Peyer's patch (tissue), 4 donors: ENCODE data around the gene WDR91. TPM values are rescaled to one million over a fixed set of nuclear protein-coding genes. Genes with fewer than 3 reads are reported as not detected.
"Not testable (repeated sequence)": the region's sequence is repeated elsewhere in the genome, so short reads cannot be mapped to it uniquely, and the experiment has no call there.

Experiments
- DNase-seq, 3 donors: peaks; one replicate each; pipeline ENCODE4 v3.0.0-alpha.2; 2017 to 2019
- H3K27ac ChIP-seq, 4 donors: fragments of 200-600 bp; sonication (generic); one replicate each; pipeline ENCODE4 v1.5.1; 2016 to 2019
- H3K27me3 ChIP-seq, 2 donors: fragments of 200-600 bp; sonication (generic); one replicate each; pipeline ENCODE4 v1.5.1; 2019
- H3K36me3 ChIP-seq, 3 donors: fragments of 200-600 bp; sonication (generic); one replicate each; pipeline ENCODE4 v1.5.1; 2016 to 2019
- H3K4me1 ChIP-seq, 4 donors: fragments of 200-600 bp; sonication (generic); one replicate each; pipeline ENCODE4 v1.5.1; 2016 to 2019
- H3K4me3 ChIP-seq, 4 donors: fragments of 200-600 bp; sonication (generic); 1 replicate in 3 of 4; 2 replicates in 1 of 4; pipeline ENCODE4 v1.5.1; 2016 to 2019; ENCODE audit warnings: mild to moderate bottlenecking in 1 of 4
- H3K9me3 ChIP-seq, 4 donors: fragments of 200-600 bp; sonication (generic); one replicate each; pipeline ENCODE4 v1.5.1; 2016 to 2019; ENCODE audit warnings: mild to moderate bottlenecking in 1 of 4
- POLR2A ChIP-seq, 2 donors: fragments of 450-650 bp; IDR thresholded peaks; one replicate each; pipeline ENCODE4 v1.5.1; 2017; ENCODE audit warnings: antibody characterized with exemption in 2 of 2, mild to moderate bottlenecking in 2 of 2, moderate library complexity in 2 of 2
- total RNA-seq, 4 donors: library from RNA; depleted of rRNA; stranded (reverse); fragments of >200 nt; gene quantifications; one replicate each; pipeline ENCODE4 v1.1.0, GENCODE V29; 2016
- TF ChIP-seq, protein P1 (sequence below), 6 experiments: fragments of 450-650 bp in 4 of 6; fragments of 200-600 bp in 2 of 6; sonication (generic) in 1 of 6; IDR thresholded peaks; one replicate each; pipeline ENCODE4 v1.5.1; 2017 to 2019; ENCODE audit warnings: antibody characterized with exemption in 6 of 6, mild to moderate bottlenecking in 3 of 6, moderate library complexity in 1 of 6

Gene WDR91
- total RNA-seq, 4 donors from 2014 or later: 6.7 to 44.6 (median 22.2) TPM

DNA sequence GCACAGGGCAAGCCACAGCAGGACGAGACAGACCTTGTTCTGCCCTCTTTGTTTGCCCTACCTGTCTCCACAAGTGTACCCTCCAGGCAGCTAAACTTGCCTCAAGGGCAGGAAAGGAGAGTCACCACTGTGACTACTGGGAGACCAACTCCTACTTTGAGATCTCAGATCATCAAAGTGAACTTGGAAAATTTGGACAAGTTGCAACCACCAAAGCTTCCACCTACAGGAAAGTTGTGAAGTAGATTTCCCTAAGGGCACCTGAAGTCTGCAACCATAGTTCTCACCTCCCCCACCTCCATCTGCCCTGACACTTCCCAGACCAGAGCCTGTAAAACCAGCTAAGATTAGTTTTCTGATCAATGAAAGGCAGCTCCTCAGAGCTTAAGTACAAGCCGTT, 2.5 kb upstream of the WDR91 start:
- peaks cover 0 to 16% (median 1%) of the 10 kb centered on the region in 4 donors for H3K4me1 ChIP-seq
- DNase-seq: no peak
- no peak overlapping the region for H3K27ac ChIP-seq
- H3K9me3 ChIP-seq: no peaks in the 10 kb centered on the region
- no peaks in the 10 kb centered on the region for H3K36me3 ChIP-seq
- H3K27me3 ChIP-seq: no peaks in the 10 kb centered on the region
- H3K4me3 ChIP-seq: no peak overlapping the region
- TF ChIP-seq POLR2A (IDR thresholded peaks at IDR 0.05): no peak
- TF ChIP-seq, protein P1, sequence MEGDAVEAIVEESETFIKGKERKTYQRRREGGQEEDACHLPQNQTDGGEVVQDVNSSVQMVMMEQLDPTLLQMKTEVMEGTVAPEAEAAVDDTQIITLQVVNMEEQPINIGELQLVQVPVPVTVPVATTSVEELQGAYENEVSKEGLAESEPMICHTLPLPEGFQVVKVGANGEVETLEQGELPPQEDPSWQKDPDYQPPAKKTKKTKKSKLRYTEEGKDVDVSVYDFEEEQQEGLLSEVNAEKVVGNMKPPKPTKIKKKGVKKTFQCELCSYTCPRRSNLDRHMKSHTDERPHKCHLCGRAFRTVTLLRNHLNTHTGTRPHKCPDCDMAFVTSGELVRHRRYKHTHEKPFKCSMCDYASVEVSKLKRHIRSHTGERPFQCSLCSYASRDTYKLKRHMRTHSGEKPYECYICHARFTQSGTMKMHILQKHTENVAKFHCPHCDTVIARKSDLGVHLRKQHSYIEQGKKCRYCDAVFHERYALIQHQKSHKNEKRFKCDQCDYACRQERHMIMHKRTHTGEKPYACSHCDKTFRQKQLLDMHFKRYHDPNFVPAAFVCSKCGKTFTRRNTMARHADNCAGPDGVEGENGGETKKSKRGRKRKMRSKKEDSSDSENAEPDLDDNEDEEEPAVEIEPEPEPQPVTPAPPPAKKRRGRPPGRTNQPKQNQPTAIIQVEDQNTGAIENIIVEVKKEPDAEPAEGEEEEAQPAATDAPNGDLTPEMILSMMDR (IDR thresholded peaks at IDR 0.05): no peak

DNA sequence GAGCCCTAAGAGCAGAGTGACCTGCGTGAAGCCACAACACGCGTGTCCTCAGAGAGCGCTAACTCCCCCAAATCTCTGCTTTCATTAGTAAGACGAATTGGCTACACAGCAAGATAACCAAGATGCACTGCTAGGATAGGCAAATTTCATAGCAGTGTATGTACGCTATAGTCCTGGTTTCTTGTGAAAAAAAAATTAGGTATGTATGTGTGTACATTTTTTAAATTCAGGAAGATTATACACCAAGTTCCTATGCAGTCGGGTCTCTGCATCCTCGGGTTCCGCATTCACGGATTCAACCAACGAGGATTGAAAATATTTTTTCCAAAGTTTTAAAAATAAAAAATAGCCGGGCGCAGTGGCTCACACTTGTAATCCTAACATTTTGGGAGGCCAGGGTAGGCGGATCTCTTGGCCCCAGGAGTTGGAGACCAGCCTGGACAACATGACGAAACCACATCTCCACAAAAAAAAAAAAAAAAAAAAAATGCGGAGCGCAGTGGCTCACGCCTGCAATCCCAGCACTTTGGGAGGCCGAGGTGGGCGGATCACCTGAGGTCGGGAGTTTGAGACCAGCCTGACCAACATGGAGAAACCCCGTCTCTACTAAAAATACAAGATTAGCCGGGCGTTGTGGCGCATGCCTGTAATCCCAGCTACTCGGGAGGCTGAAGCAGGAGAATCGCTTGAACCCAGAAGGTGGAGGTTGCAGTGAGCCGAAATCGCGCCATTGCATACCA, 790 bp upstream of the WDR91 start:
- H3K9me3 ChIP-seq, H3K36me3 ChIP-seq, H3K27me3 ChIP-seq: not testable (repeated sequence)
- Histone ChIP-seq H3K27ac (peak overlapping the region; percentile 67 to 90 (median 83)), H3K4me1 (peaks cover 0 to 22% (median 1%) of the 10 kb centered on the region in 4 donors), H3K4me3 (peak overlapping the region; percentile 60 to 87 (median 74))
- peak in 1 of 3 donors; percentile 22 for DNase-seq

DNA sequence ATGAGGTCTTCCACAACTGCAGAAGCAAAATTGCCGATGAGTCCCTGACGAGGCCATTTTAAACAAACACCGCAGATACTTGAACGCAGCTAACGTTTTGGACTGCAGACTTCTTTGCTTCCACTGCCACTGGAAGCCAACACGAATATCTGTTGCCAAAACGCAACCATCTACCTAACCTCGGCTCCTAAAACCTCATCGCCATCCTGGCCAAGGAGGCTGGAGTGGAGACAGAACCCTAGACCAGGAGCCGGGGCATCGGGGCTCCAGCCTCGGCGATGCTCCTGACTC, 493 bp downstream of the WDR91 start:
- Histone ChIP-seq H3K27ac (peak overlapping the region; percentile 67 to 90 (median 83)), H3K4me1 (peaks cover 0 to 22% (median 1%) of the 10 kb centered on the region in 4 donors), H3K9me3 (no peaks in the 10 kb centered on the region), H3K27me3 (no peaks in the 10 kb centered on the region), H3K36me3 (peaks cover 0 to 3% (median 0%) of the 10 kb centered on the region in 3 donors), H3K4me3 (peak overlapping the region; percentile 60 to 87 (median 74))
- peak in 1 of 3 donors; percentile 29 for DNase-seq
- no peak for TF ChIP-seq POLR2A (IDR thresholded peaks at IDR 0.05)
- TF ChIP-seq, protein P1 (IDR thresholded peaks at IDR 0.05): no peak

DNA sequence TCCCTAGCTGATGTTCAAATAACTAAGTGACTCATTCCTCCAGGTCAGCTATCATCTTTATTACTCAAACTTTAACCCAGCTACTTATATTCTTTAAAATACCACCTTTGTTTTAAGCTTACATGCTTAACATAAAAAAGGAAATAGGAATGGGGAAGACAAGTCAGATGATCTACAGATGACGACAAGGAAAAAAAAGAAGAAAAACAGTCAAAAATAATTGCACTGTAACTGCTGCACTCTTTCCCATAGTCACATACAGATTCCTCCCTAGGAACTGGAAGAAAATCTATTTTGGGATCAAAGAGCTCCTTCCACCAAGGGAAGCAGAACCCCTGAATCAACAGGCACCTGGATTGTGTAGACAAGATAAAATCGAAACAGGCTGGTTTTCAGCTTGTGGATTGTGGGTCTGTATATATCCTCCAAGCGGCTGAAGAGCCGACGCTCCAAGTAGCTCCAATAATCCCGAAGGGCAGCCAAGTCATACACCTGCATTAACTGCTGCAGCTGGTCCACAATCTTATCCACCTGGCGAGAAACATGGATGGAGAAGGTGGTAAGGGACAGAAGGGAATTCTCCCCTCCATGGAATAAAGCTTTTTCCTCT, 2.0 kb downstream of the WDR91 start:
- DNase-seq: no peak
- Histone ChIP-seq H3K4me1 (peaks cover 0 to 22% (median 1%) of the 10 kb centered on the region in 4 donors), H3K4me3 (no peak overlapping the region)

GRCh38 chr7:135208102-135208793, 3.1 kb downstream of the WDR91 start:
- Histone ChIP-seq H3K4me1 (peaks cover 0 to 22% (median 1%) of the 10 kb centered on the region in 4 donors), H3K27me3 (no peaks in the 10 kb centered on the region), H3K27ac (no peak overlapping the region), H3K36me3 (peaks cover 0 to 19% (median 0%) of the 10 kb centered on the region in 3 donors), H3K4me3 (no peak overlapping the region), H3K9me3 (no peaks in the 10 kb centered on the region)
- no peak for DNase-seq
- TF ChIP-seq POLR2A (IDR thresholded peaks at IDR 0.05): no peak
- TF ChIP-seq, protein P1 (IDR thresholded peaks at IDR 0.05): no peak

More for the DNA sequence above, 2.0 kb downstream of the WDR91 start:
- Histone ChIP-seq H3K9me3 (no peaks in the 10 kb centered on the region), H3K27ac (no peak overlapping the region), H3K27me3 (no peaks in the 10 kb centered on the region), H3K36me3 (peaks cover 0 to 12% (median 0%) of the 10 kb centered on the region in 3 donors)
- TF ChIP-seq POLR2A (IDR thresholded peaks at IDR 0.05): no peak
- TF ChIP-seq, protein P1 (IDR thresholded peaks at IDR 0.05): no peak
